GM12872 (cell line): ENCODE data around the gene LRRC4.

Source experiments
- TF ChIP-seq, protein P1 (sequence below): IDR thresholded peaks from 3 replicates; pipeline ENCODE4 v1.5.1; 2011; ENCODE audit warnings: low read depth, mild to moderate bottlenecking, low read length, moderate library complexity; ENCODE audit not compliant: insufficient read depth

The LRRC4 gene

DNA sequence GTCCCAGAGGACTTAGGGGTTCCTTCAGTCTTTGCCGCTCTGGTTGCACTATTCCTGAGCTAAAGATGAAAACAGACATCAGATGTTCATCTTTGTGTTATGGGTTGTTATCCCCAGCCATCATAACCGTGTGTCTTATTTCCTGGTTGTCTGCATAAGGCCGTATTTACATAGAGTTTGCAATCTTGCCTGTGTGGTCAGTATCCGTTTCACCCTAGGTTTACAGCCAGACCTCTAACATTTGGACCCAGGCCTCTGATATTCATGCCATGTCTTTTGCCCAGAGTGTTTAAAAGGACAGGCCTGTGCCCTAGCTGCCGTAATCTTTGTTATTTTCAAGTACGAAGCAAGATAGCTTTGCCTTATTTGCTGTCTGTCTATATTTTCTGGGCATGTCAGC, 26.6 kb downstream of the LRRC4 start:
- TF ChIP-seq, protein P1, sequence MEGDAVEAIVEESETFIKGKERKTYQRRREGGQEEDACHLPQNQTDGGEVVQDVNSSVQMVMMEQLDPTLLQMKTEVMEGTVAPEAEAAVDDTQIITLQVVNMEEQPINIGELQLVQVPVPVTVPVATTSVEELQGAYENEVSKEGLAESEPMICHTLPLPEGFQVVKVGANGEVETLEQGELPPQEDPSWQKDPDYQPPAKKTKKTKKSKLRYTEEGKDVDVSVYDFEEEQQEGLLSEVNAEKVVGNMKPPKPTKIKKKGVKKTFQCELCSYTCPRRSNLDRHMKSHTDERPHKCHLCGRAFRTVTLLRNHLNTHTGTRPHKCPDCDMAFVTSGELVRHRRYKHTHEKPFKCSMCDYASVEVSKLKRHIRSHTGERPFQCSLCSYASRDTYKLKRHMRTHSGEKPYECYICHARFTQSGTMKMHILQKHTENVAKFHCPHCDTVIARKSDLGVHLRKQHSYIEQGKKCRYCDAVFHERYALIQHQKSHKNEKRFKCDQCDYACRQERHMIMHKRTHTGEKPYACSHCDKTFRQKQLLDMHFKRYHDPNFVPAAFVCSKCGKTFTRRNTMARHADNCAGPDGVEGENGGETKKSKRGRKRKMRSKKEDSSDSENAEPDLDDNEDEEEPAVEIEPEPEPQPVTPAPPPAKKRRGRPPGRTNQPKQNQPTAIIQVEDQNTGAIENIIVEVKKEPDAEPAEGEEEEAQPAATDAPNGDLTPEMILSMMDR = no peak

DNA sequence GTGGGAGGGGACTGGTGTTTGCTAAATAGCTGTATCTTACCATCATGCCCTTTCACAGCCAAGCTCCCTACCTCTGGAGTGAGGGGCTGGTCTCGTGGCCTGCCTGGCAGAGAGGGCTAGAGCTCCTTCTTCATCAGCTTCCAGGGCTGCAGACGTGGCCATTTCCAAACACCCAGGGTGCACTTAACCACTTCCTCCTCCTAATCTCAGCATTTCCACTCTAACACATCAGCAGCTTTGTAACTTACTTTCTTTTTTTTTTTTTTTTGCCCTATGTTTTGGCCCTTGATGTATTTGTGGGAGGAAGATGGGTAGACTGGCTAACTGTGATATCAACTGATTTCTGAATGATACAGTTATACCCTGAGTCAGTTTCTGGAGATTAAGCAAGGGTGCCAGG, 27.4 kb downstream of the LRRC4 start:
- TF ChIP-seq, protein P1 = no peak

DNA sequence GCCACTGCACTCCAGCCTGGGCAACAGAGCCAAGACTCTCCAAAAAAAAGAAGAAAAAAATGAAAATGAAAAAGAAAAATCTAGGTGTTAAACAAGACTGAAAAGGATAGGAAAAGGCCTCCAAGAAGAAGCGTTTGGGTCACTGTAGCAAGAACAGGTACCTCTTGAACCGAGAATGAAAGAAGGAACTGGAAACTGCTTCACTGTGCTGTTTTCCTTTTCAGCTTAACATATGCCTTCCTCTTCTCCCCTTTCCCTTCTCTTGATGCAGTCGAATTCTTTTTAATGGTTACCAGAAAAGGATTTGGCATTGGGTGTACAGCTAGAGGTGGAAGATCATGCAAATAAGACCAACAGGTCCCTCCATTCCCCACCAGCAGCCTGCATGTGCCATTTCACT, 28.1 kb downstream of the LRRC4 start:
- TF ChIP-seq, protein P1 = no peak

DNA sequence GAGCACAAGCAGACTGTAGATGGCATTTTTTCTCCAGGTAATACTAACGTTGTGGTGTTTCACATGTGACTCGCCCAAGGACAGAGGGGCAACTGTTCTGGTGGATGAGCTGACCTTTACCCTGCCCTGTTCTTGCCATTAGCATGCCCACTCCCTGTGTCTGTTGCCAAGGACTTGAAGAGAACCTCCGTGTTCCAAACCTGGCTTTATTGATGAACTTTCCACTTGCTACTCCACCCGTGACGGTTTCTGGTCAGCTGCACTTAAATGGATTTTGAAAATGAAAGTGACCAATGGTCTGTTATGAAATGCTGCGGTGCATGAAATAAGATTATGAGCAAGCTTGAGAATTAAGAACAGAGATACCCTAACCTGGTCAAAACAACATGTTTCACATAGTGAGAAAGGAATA, 30.4 kb downstream of the LRRC4 start:
- TF ChIP-seq, protein P1 = no peak

DNA sequence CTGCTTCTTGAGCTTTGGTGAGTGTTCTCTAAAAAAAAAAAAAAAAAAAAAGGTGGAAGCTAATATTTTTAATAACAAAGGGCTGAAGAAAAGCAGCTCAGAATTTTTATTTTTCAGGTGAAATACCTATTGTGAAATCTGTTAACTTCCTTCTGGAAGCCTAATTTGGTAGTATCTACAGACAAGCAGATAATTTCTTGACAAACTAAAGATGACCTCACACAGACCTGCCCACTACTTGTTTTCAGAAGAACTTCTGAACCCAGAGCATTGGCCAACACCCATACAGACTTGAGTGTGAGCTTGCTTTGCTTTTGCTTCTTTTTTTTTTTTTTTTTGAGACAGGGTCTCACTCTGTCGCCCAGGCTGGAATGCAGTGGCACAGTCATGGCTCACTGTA, 31.2 kb downstream of the LRRC4 start:
- TF ChIP-seq, protein P1 = no peak

DNA sequence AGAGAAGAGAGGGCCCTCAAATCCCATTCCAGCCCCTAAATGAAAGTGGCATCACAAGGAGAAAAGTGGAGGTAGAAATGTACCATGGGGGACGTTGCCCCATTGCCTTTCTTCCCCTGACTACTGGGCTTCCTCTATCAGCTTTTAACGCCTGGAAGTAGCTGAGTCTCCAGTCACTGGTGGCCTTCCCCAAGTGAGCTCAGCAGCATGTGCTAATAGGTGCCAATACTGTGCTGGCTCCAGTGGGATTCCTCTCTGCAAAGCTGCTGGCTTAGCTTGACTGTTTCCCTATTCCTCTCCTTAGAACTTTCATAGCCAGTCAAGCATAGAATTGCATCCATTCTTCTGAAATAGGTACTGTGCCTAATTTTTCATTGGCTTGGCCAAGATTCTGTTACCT, 32.6 kb downstream of the LRRC4 start:
- TF ChIP-seq, protein P1 = no peak

DNA sequence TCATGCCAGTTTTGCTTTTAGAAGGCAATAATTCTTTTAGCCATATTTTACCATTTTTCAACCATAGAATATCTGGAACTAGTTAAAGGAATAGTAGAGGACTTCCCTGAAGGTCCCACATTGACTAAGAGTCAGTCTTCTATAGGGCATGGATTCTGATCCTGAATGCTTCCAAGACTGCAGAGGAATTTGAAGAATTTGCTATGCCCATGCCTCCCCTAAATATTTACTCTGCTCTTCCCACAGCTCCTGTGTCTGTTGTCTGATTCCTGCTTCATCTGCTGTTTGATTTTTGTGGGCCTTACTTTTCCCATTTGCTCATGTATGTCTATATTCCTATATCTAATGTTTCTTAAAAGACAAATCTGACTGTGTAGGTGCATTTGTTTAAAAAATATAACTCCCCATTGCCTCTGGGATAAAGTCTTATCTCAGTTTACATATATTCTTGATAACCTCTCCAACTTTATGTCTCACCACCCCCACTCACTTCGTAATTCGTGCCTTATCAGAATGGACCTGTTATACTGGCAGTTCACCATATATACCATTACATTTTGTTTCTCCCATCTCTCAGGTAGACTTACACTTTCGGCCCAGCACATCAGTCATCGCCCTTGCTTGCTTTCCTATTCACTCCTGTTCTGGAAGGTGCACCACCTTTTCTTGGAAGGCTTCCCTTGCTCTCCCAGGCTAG, 33.9 kb downstream of the LRRC4 start:
- TF ChIP-seq, protein P1 = no peak
